Upper lobe of left lung (tissue), 4 donors: Measurements from ENCODE around the gene TEX35.

Source experiments
- POLR2A ChIP-seq, 4 donors: fragments of 450-650 bp; IDR thresholded peaks; one replicate each; pipeline ENCODE4 v1.5.1; 2016 to 2017; ENCODE audit warnings: antibody characterized with exemption in 4 of 4, mild to moderate bottlenecking in 2 of 4
- POLR2AphosphoS5 ChIP-seq, 2 donors: sonication (generic); formaldehyde crosslinking; IDR thresholded peaks; one replicate each; pipeline ENCODE4 v1.5.1; 2017; ENCODE audit warnings: antibody characterized with exemption in 2 of 2
- TF ChIP-seq, protein P1 (sequence below), 6 experiments: fragments of 450-650 bp in 4 of 6; fragments of 200-600 bp in 2 of 6; sonication (generic) in 2 of 6; IDR thresholded peaks; one replicate each; pipeline ENCODE4 v1.5.1; 2016 to 2019; ENCODE audit warnings: antibody characterized with exemption in 6 of 6

DNA sequence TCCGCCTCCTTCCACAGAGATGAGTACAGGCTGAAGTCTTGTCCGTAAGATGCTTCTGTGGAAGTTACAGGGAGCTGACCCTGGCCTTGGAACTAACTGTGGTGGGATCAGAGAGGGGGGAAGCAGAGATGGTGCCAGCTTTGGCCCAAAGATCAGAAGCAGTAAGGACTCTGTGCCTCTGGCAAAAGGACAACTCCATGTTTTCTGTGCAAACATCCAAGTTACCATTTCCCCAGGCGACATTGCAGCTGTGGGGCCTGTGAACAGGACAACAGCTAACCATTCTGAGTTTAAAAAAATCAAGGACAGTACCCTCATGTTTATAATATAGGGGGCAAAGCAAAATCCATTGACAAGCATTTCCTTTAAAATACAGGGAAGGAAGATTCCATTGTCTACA lies 38.4 kb downstream of the TEX35 start:
- TF ChIP-seq, protein P1, sequence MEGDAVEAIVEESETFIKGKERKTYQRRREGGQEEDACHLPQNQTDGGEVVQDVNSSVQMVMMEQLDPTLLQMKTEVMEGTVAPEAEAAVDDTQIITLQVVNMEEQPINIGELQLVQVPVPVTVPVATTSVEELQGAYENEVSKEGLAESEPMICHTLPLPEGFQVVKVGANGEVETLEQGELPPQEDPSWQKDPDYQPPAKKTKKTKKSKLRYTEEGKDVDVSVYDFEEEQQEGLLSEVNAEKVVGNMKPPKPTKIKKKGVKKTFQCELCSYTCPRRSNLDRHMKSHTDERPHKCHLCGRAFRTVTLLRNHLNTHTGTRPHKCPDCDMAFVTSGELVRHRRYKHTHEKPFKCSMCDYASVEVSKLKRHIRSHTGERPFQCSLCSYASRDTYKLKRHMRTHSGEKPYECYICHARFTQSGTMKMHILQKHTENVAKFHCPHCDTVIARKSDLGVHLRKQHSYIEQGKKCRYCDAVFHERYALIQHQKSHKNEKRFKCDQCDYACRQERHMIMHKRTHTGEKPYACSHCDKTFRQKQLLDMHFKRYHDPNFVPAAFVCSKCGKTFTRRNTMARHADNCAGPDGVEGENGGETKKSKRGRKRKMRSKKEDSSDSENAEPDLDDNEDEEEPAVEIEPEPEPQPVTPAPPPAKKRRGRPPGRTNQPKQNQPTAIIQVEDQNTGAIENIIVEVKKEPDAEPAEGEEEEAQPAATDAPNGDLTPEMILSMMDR (IDR thresholded peaks at IDR 0.05) = no peak
- no peak for TF ChIP-seq POLR2A (IDR thresholded peaks at IDR 0.05)
- TF ChIP-seq POLR2AphosphoS5 (IDR thresholded peaks at IDR 0.05) = no peak
